Retinal pigment epithelial cell (primary cell): ENCODE results near the gene ATP1B1.

Experiments
- DNase-seq: peaks from one replicate; pipeline ENCODE4 v3.0.0-alpha.2; 2010; ENCODE audit warnings: low read depth
- H3K4me3 ChIP-seq: 2 replicates; pipeline ENCODE4 v1.5.1; 2011; ENCODE audit warnings: mild to moderate bottlenecking, low read length, control low read depth, moderate library complexity
- CTCF ChIP-seq: conservative IDR thresholded peaks from 2 replicates; pipeline ENCODE4 v1.5.1; 2011; ENCODE audit warnings: low read depth, low read length, control low read depth, inconsistent platforms

ATP1B1 gene

GRCh38 chr1:169103002-169103401, 3.5 kb upstream of the ATP1B1 start:
- H3K4me3 ChIP-seq, result no peak overlapping the region
- no peak for TF ChIP-seq CTCF
- no peak for DNase-seq

GRCh38 chr1:169103480-169103893, 3.0 kb upstream of the ATP1B1 start:
- no peak for DNase-seq
- H3K4me3 ChIP-seq, result no peak overlapping the region
- no peak for TF ChIP-seq CTCF

GRCh38 chr1:169105087-169105433, 1.4 kb upstream of the ATP1B1 start:
- DNase-seq, result no peak
- no peak for TF ChIP-seq CTCF
- peak overlapping the region; percentile 51 for H3K4me3 ChIP-seq

- DNase-seq, result no peak
- no peak for TF ChIP-seq CTCF
- H3K4me3 ChIP-seq, result peak overlapping the region; percentile 51
These were observed 926 bp upstream of the ATP1B1 start for GRCh38 chr1:169105434-169106094.

GRCh38 chr1:169106921-169107602, 572 bp downstream of the ATP1B1 start:
- no peak for TF ChIP-seq CTCF
- no peak for DNase-seq
- H3K4me3 ChIP-seq, result peak overlapping the region; percentile 100

GRCh38 chr1:169107603-169108208, 1.2 kb downstream of the ATP1B1 start:
- no peak for TF ChIP-seq CTCF
- peak overlapping the region; percentile 100 for H3K4me3 ChIP-seq
- no peak for DNase-seq

GRCh38 chr1:169108223-169108622, 1.7 kb downstream of the ATP1B1 start:
- peak overlapping the region; percentile 100 for H3K4me3 ChIP-seq
- no peak for TF ChIP-seq CTCF
- no peak for DNase-seq
